Measurements from ENCODE around the gene ICAM2.

The ICAM2 gene

DNA sequence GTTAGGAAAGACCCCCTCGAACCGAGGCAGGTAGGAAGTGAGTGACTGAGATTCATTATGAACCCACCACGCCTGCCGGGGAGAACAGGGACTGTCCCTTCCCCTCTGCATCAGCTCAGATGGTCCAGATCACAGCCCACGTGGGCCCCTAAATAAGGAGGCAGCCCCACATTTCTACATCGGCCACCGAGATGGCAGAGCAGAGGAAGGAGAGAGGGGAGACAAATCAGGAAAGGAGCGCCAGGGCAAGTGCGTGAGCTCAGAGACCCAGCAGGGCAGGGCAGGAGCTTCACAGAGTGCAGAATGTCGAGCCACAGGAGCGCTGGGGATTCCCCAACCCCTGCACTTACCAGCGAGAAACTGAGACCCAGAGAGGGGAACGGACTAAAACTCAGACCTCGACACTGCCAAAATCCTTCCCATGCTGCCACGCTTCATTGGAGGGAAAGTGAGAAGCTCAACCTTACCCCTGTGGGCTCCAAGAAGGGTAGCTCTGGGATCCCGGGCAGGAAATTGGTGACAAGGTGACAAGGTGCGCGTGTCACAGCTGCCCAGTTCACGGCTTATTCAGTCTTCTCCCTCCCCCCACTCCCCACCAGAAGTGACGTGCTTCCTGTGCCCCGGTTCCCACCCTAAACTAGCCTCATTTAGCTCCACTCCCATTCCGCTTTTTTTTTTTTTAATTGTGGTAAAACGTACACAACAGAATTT is at the start of gene ICAM2:
ICAM2 (minus strand) TSS at position 578 of the 711 bp plus-strand sequence. CDS start 13,942 bp downstream, outside the sequence.
- DNase-seq (ENCODE audit: low read depth), result no peak

- DNase-seq (ENCODE audit: low read depth), result no peak
These were observed 49.8 kb upstream of the ICAM2 start for GRCh38 chr17:64070213-64070612.

DNA sequence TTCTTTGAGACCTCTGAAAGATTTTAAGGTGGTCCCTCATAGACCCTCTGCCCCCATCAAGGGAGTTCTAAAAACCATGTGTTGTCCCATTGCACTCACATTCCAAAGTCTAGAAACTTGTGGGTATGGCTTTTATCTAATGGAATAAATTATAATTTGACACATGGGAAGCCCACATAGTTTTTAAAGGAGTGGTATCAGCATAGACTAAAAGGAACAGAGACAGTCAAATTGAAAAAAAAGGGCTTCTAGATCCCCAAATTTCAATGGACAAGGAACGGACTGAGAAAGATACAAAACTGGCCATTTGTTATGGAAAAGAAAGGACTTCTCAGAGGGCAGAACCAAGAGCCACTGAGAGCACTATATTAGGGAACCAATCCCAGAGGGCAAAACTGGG is 48.7 kb upstream of the ICAM2 start:
- no peak for DNase-seq (ENCODE audit: low read depth)

DNA sequence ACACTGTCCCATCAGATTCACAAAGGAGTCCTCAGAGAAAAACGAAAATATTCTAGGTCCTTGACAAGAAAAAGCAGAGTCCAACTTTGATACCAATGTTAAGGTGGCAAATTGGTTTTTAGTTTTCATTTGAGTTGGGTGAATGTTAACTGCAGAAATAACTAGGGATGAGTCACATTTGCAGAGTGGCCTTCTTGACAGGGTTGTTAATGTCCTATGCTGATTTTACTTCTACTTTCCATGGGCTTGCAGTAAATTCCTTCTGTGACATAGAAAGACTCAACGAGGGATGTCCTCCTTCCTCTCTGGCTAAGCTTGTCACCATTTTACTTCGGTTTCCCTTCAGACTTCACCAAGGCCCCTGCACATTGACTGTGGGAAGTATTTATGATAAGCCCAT is 47.2 kb upstream of the ICAM2 start:
- no peak for DNase-seq (ENCODE audit: low read depth)

GRCh38 chr17:64066716-64067115 is 46.3 kb upstream of the ICAM2 start:
- no peak for DNase-seq (ENCODE audit: low read depth)

GRCh38 chr17:64065161-64065560 is 44.7 kb upstream of the ICAM2 start:
- DNase-seq (ENCODE audit: low read depth), result no peak

GRCh38 chr17:64064331-64064730 is 43.9 kb upstream of the ICAM2 start:
- no peak for DNase-seq (ENCODE audit: low read depth)

DNA sequence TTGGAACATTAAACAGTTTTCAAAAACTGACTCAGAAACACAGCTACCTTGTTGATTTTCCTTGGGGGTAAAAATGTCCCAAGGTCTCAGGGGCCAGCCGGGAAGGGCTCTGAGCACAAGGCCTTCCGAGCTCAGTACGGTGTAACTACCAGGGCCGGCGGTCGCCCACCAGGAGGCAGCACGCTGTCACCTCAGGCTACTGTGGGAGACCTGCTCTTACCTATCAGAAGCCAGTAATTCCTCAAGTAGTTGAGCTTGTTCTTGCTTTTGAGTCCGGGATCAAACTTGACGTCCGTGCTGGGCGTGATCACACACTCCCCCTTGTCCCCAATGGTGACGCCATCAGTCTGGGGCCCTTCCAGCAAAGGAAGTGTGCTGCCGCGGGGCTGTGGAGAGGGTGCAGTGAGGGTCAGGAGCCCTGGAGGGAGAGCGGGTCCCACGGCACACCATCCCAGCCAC is 43.4 kb upstream of the ICAM2 start:
- peak; percentile 20 for DNase-seq (ENCODE audit: low read depth)

- no peak for DNase-seq (ENCODE audit: low read depth)
These were observed 42.7 kb upstream of the ICAM2 start for GRCh38 chr17:64063088-64063487.

- no peak for DNase-seq (ENCODE audit: low read depth)
These were observed 40.9 kb upstream of the ICAM2 start for GRCh38 chr17:64061178-64061898.

DNA sequence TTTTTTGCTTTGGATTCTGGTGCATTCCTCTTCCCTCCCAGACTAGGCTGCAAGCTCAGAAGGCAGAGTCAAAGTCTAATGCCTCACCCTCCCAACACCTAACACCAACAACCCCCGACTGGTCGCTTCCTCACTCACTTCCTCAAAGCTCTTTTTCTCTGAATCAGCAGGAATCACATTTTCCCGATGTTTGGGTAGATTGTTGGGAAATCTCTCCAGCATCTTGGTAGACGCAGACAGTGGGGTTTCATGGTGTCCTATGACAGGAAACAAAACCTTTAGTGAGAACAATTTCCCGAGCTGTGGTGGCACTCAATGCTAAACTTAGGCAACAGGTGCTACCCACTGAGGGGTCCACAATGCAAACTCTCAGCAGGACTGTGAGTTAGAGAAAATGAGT is 39.9 kb upstream of the ICAM2 start:
- no peak for DNase-seq (ENCODE audit: low read depth)

GRCh38 chr17:64059756-64060155 is 39.3 kb upstream of the ICAM2 start:
- no peak for DNase-seq (ENCODE audit: low read depth)

DNA sequence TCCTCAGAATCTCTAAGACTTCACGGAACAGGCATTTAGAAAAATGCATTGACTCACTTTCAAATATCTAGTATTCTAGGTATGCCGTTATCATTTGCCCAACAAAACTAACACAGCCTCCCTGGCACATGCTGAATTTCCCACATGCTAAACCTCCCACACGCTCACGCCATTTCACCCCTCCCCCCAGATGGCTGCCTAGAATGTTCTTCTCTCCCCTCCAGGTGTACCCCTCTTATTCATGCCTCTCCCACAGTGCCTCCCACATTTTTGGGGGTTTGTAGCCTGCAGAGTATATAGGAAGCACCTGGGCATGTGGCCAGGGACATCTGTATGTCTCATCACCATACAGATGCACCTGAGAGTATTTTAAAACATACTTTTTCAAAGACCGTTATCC is 38.2 kb upstream of the ICAM2 start:
- DNase-seq (ENCODE audit: low read depth), result no peak

GRCh38 chr17:64057701-64058263 is 37.3 kb upstream of the ICAM2 start:
- DNase-seq (ENCODE audit: low read depth), result no peak

- DNase-seq (ENCODE audit: low read depth), result no peak
These were observed 36.0 kb upstream of the ICAM2 start for GRCh38 chr17:64056269-64057005.

DNA sequence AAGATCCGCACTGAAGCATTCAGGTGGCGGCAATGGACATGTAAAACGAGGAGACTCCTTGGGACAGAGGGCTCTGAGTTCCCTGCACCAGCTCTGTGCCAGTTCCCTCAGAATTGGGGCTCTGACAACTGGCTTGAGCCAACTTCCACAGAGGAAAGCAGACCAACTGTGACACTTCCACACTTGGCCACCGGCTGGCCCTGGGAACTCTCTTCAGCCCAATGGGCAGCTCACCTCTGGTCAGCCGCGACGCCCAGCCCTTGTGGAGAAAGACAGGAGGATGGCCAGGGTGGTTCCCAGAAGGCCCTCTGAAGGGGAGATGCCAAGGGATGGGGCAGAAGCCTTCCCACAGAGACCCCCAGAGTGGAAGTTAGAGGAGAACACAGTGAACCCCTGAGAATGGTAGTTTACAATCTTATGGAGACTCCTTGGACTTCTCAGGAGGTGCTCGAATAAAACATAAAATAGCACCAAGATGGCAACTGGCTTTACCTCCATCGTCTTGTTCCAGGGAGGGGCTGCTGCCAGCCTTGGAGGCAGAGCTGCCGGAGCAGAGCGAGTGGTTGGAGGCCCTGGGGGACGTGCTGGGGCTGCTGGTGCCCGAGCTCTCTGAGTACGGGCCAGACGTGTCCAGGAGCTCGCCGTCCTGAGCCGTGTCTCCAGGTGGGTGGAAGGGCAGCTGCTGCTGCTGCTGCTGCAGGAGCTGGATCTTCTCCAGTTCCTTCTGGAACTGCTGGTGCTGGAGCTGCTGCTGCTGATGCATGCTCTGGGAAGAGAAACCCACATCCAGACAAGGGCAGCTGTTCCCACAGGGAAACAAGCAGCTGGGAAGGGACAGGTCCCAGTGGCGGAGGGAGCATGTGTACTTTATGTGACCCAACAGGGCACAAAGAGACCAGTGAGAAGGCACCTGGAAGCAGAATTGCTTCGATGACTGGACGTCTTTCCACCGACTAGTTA is 35.0 kb upstream of the ICAM2 start:
- DNase-seq (ENCODE audit: low read depth), result no peak

GRCh38 chr17:64054304-64054703 is 33.9 kb upstream of the ICAM2 start:
- DNase-seq (ENCODE audit: low read depth), result no peak

- DNase-seq (ENCODE audit: low read depth), result no peak
These were observed 32.7 kb upstream of the ICAM2 start for GRCh38 chr17:64053101-64053500.

DNA sequence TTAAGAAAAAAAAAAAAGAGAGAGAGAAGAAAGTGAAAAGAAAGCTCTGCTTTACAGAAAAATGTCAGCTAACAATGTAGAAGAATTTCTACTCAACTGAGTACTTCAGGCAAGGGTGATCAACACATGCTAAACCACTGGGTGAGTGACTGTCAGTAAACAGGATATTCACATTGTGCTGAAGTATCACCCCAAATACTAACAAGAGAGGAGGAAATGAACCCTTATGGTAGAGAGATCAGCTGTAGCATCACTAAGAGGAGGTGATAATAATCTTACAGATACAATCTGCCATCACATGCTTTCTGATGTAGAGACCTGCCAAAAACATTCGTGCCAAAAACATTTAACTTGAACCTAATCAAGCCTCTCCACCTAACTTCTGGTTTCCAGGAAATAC is 30.7 kb upstream of the ICAM2 start:
- DNase-seq (ENCODE audit: low read depth), result no peak

DNA sequence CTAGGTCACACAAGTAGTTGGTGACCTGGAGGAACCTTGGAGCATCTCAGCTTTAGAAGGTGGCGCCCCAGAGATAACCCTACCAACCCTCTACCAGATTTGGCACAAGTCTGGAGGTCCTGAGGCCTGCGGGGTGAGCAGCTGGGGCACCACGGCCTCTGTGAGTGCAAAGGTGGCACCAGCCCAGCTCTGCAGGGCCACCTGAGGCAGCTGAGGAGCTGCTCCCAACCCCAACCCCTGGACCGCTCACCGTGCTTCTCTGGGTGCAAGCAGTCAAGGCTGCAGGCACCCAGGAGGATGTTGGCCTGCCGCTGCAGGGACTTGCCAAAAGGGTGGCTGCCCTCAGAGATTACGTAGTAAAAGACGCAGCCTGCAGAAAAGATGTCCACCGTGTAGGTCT is 28.4 kb upstream of the ICAM2 start:
- no peak for DNase-seq (ENCODE audit: low read depth)

GRCh38 chr17:64045176-64045575 is 24.7 kb upstream of the ICAM2 start:
- no peak for DNase-seq (ENCODE audit: low read depth)
